ENCODE measurements around the gene PLTP.

PLTP gene

DNA sequence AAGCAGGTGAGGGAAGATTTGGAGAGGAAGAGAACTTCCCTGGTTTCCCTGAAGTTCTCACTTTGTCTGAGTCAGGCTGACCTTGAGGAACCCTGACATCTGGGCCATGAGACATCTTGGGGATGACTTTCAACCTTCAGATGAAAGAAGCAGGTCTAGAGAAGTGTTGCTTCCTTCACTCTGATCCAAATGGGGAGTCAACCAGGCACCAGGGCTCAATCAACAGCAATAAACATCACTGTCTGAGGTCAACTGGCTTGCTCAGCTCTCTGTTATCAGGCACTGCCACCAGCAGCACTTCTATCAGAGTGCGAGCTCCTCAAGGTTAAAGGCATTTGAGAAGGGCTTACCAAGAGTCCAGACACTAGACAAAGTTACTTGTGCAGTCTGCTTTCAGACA, 61.0 kb downstream of the PLTP start:
- no peak for DNase-seq

DNA sequence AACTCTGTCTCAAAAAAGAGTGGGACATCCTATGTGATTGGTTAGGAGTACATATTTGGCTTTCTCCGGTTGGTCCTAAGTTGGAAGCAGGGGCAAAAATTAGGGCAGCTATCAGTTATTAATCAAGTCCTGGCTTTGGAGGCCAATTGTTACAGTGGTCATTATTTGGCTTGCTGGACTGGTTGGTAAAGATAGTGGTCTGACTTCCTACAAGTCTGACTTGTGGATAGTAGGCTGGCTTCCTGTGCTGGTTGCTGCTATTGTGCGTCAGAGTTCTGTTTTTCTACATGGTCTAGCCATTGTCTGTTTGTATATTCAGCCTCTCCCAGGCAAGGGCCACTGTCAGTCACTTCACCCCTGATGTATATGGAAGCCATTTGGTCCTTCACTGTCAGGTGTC, 61.7 kb downstream of the PLTP start:
- DNase-seq, result no peak

DNA sequence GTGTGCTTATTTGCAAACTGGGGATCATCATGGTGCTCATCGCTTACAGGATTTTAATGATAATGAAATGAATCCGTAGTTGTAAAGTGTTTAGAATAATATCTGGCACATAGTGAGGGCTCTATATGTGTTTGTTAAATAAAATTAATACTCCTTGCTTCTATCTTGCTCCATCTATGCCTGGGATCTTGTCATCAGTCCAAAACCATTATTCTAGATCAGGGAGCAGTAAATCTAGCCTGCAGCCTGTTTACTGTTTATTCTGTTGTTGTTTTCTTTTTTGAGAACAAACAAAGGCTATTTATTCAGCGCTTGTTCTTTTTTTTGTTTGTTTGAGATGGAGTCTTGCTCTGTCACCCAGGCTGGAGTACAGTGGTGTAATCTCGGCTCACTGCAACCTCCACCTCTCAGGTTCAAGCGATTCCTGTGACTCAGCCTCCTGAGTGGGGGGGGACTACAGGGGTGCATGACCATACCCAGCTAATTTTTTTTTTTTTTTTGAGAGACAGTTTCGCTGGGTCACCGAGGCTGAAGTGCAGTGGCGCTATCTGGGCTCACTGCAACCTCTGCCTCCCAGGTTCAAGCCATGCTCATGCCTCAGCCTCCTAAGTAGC, 62.9 kb downstream of the PLTP start:
- DNase-seq, result no peak

All from hypothalamus (tissue), 51 donors.